ENCODE data around the gene KLHL3.

Gene KLHL3

GRCh38 chr5:137584262-137584661 lies 151.6 kb downstream of the KLHL3 start:
- Mint-ChIP-seq H3K27me3 (peaks cover 68% of the 10 kb centered on the region), H3K9me3 (no peaks in the 10 kb centered on the region), H3K4me1 (peaks cover 5% of the 10 kb centered on the region), H3K27ac (ENCODE audit: low read depth) (no peak overlapping the region), H3K4me3 (no peak overlapping the region), H3K36me3 (ENCODE audit: insufficient read depth) (peaks cover 2% of the 10 kb centered on the region)
- ATAC-seq (replicated peaks; ENCODE audit: extremely low read depth, poor library complexity, severe bottlenecking) (no peak), DNase-seq (ENCODE audit: low spot score in 2 of 2) (no peak)

DNA sequence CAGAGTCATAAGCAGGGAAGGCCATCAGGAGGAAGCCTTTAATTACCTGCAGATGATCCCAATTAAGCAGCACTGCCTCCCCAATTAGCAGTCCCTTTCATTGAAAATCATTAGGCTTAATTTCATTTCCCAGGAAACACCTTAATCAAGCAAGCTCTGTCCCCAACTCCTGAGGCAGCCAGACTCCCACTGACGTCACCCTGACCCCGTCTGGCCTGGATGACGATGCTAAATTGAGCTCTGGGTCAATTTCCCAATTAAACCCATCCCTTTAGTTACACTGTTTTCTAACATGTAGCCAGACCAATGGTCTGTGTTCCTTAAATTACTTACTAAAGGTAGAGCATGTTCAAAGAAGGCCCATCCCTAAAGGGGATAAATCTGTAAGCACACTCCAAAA lies 152.8 kb downstream of the KLHL3 start:
- ATAC-seq (replicated peaks; ENCODE audit: extremely low read depth, poor library complexity, severe bottlenecking) = no peak

DNA sequence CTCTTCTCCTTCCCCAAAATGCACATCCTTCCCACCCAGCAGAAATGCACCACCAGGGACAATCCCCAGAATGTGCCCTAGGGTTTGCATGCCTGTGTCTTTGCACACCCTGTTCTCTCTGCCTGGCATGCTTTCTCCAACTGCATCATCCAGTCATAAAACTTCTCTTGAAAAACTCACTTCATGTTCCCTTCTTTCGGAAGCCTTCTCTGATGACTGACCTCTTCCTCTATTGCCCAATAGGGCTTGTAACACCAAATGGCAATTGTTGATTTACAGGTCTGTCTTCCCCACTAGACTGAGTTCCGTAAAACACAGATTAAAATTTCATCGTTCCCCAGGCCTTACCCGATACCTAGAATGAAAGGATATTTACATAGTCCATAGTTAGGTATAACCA lies 153.7 kb downstream of the KLHL3 start:
- Mint-ChIP-seq H3K4me1 (no peaks in the 10 kb centered on the region), H3K27ac (ENCODE audit: low read depth) (no peak overlapping the region), H3K4me3 (no peak overlapping the region), H3K9me3 (no peaks in the 10 kb centered on the region), H3K36me3 (ENCODE audit: insufficient read depth) (peaks cover 2% of the 10 kb centered on the region), H3K27me3 (peaks cover 48% of the 10 kb centered on the region)
- DNase-seq (ENCODE audit: low spot score in 2 of 2) (no peak), ATAC-seq (replicated peaks; ENCODE audit: extremely low read depth, poor library complexity, severe bottlenecking) (no peak)

More for the DNA sequence above, 152.8 kb downstream of the KLHL3 start:
- no peak for DNase-seq (ENCODE audit: low spot score in 2 of 2)
- Mint-ChIP-seq H3K27ac (ENCODE audit: low read depth) (no peak overlapping the region), H3K9me3 (no peaks in the 10 kb centered on the region), H3K27me3 (peaks cover 57% of the 10 kb centered on the region), H3K4me1 (no peaks in the 10 kb centered on the region), H3K4me3 (no peak overlapping the region), H3K36me3 (ENCODE audit: insufficient read depth) (peaks cover 2% of the 10 kb centered on the region)

GRCh38 chr5:137581776-137582175 lies 154.1 kb downstream of the KLHL3 start:
- Mint-ChIP-seq H3K36me3 (ENCODE audit: insufficient read depth) (peaks cover 2% of the 10 kb centered on the region), H3K27me3 (peaks cover 43% of the 10 kb centered on the region), H3K4me1 (no peaks in the 10 kb centered on the region), H3K4me3 (no peak overlapping the region), H3K9me3 (no peaks in the 10 kb centered on the region), H3K27ac (ENCODE audit: low read depth) (no peak overlapping the region)
- no peak for ATAC-seq (replicated peaks; ENCODE audit: extremely low read depth, poor library complexity, severe bottlenecking)
- no peak for DNase-seq (ENCODE audit: low spot score in 2 of 2)

- H3K27me3 Mint-ChIP-seq = peaks cover 30% of the 10 kb centered on the region
- peaks cover 2% of the 10 kb centered on the region for H3K36me3 Mint-ChIP-seq (ENCODE audit: insufficient read depth)
- no peak overlapping the region for H3K27ac Mint-ChIP-seq (ENCODE audit: low read depth)
- ATAC-seq (replicated peaks; ENCODE audit: extremely low read depth, poor library complexity, severe bottlenecking) = no peak
- DNase-seq (ENCODE audit: low spot score in 2 of 2) = no peak
- H3K9me3 Mint-ChIP-seq = no peaks in the 10 kb centered on the region
- H3K4me3 Mint-ChIP-seq = no peak overlapping the region
- H3K4me1 Mint-ChIP-seq = no peaks in the 10 kb centered on the region
Measured at GRCh38 chr5:137580030-137580429, 155.9 kb downstream of the KLHL3 start.

DNA sequence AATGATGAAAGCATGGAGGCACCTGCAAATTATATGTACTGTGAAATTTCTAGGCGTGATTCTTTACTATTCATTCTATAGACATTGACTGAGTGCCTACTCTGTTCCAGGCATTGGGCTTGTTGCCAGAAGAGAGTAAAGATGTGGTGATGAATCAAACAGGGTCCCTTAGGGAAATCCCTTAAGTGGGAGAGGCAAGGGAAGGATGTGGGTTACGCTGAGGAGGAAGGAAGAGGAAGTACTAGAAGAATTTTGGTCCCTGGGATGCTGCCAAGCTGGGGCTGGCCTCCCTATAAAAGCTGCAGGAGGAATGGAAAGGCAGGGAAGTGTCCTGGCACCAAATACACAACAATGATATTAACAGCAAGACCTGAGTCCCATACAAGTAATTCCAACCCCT lies 160.0 kb downstream of the KLHL3 start:
- Mint-ChIP-seq H3K4me3 (no peak overlapping the region), H3K27me3 (peaks cover 25% of the 10 kb centered on the region), H3K9me3 (no peaks in the 10 kb centered on the region), H3K36me3 (ENCODE audit: insufficient read depth) (no peaks in the 10 kb centered on the region), H3K4me1 (no peaks in the 10 kb centered on the region), H3K27ac (ENCODE audit: low read depth) (no peak overlapping the region)
- ATAC-seq (replicated peaks; ENCODE audit: extremely low read depth, poor library complexity, severe bottlenecking) = no peak
- DNase-seq (ENCODE audit: low spot score in 2 of 2) = no peak

GRCh38 chr5:137575211-137575610 lies 160.7 kb downstream of the KLHL3 start:
- Mint-ChIP-seq H3K27me3 (peaks cover 32% of the 10 kb centered on the region), H3K27ac (ENCODE audit: low read depth) (no peak overlapping the region), H3K36me3 (ENCODE audit: insufficient read depth) (no peaks in the 10 kb centered on the region), H3K9me3 (no peaks in the 10 kb centered on the region), H3K4me1 (no peaks in the 10 kb centered on the region), H3K4me3 (no peak overlapping the region)
- DNase-seq (ENCODE audit: low spot score in 2 of 2) (no peak), ATAC-seq (replicated peaks; ENCODE audit: extremely low read depth, poor library complexity, severe bottlenecking) (no peak)

- Mint-ChIP-seq H3K4me1 (no peaks in the 10 kb centered on the region), H3K27me3 (peaks cover 44% of the 10 kb centered on the region), H3K9me3 (no peaks in the 10 kb centered on the region), H3K36me3 (ENCODE audit: insufficient read depth) (no peaks in the 10 kb centered on the region), H3K4me3 (no peak overlapping the region), H3K27ac (ENCODE audit: low read depth) (no peak overlapping the region)
- no peak for ATAC-seq (replicated peaks; ENCODE audit: extremely low read depth, poor library complexity, severe bottlenecking)
- no peak for DNase-seq (ENCODE audit: low spot score in 2 of 2)
Measured at GRCh38 chr5:137573376-137573775, 162.5 kb downstream of the KLHL3 start.

GRCh38 chr5:137572042-137572695 lies 163.7 kb downstream of the KLHL3 start:
- H3K4me1 Mint-ChIP-seq = no peaks in the 10 kb centered on the region
- H3K27me3 Mint-ChIP-seq = peaks cover 44% of the 10 kb centered on the region

DNA sequence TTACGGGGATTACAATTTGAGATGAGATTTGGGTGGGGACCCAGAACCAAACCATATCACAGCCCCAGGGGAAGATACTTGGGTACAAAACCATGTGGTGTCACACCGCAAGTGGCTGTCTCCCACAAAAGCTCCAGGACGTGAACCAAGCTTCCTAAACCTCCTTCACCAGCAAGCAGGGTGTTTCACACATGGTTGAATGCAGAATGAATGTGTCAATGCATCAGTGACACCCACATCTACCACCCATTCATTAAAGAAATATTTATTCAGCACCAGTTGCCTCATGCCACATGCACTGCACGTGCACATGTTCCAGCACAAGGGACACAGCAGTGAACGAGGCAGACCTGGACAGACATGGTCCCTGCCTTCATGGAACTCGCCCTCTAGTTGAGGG lies 165.8 kb downstream of the KLHL3 start:
- no peaks in the 10 kb centered on the region for H3K9me3 Mint-ChIP-seq
- no peak overlapping the region for H3K4me3 Mint-ChIP-seq
- no peak for ATAC-seq (replicated peaks; ENCODE audit: extremely low read depth, poor library complexity, severe bottlenecking)
- no peak for DNase-seq (ENCODE audit: low spot score in 2 of 2)
- H3K27me3 Mint-ChIP-seq = peaks cover 59% of the 10 kb centered on the region
- H3K27ac Mint-ChIP-seq (ENCODE audit: low read depth) = no peak overlapping the region
- H3K4me1 Mint-ChIP-seq = no peaks in the 10 kb centered on the region
- H3K36me3 Mint-ChIP-seq (ENCODE audit: insufficient read depth) = no peaks in the 10 kb centered on the region

More at GRCh38 chr5:137572042-137572695, 163.7 kb downstream of the KLHL3 start:
- DNase-seq (ENCODE audit: low spot score in 2 of 2) = no peak
- Mint-ChIP-seq H3K27ac (ENCODE audit: low read depth) (no peak overlapping the region), H3K9me3 (no peaks in the 10 kb centered on the region), H3K36me3 (ENCODE audit: insufficient read depth) (no peaks in the 10 kb centered on the region), H3K4me3 (no peak overlapping the region)
- no peak for ATAC-seq (replicated peaks; ENCODE audit: extremely low read depth, poor library complexity, severe bottlenecking)
